ENCODE data around the gene HIBCH. TPM values are rescaled to one million over a fixed set of nuclear protein-coding genes. Genes with fewer than 3 reads are reported as not detected.

Gene HIBCH
- total and polyA plus RNA-seq, 9 of the 15 experiments (the other 6 are each of a cell fraction or from before 2014, with no cell fraction given): 17.0 to 65.4 (median 28.3) TPM

DNA sequence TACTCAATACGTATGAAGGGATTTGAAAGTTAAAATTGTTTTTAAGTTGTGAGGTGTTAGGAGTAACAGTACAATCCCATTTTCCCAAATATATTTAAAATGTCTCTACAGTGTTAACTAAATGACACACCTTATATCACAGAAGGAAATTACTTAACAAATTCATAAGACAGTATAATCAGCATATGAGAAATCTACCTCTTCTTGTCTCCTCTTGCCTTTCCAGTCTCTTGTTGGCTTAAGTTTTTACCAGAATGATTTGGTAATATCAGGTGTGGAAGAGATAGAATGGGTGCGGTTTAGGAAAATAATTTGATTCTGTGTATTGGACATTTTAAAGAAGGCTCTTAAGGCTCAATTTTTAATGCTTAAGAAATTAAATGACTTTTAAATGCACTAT lies 14.3 kb upstream of the HIBCH start:
- Histone ChIP-seq H4K20me1 (replicated peaks; ENCODE audit: control insufficient read depth, insufficient read depth, low read length) (no peaks in the 10 kb centered on the region), H3K36me3 (ENCODE audit: control insufficient read depth, insufficient read depth, low read length) (no peaks in the 10 kb centered on the region), H3K4me1 (replicated peaks in 1 of 2; ENCODE audit: control insufficient read depth in 2 of 2, insufficient read depth in 2 of 2, low read length in 2 of 2) (peaks cover 5 to 7% of the 10 kb centered on the region in 2 experiments; a peak in 4 of 5 replicates), H3K9ac (ENCODE audit: insufficient read depth in 1 of 2, low read depth in 2 of 2, low read length in 2 of 2) (peak overlapping the region in 1 of 2 experiments; percentile 72; a peak in 2 of 4 replicates), H3K9me3 (replicated peaks; ENCODE audit: control insufficient read depth, insufficient read depth, low read depth, low read length) (no peaks in the 10 kb centered on the region), H3K4me2 (ENCODE audit: insufficient read depth, low read length) (peak overlapping the region; percentile 76; the same call in 1 of the 2 replicates), H3K9me1 (ENCODE audit: control insufficient read depth, insufficient read depth, low read length) (no peaks in the 10 kb centered on the region), H3K27ac (ENCODE audit: extremely low read depth, low read depth, low read length) (peak overlapping the region; percentile 82; the same call in 2 of the 3 replicates), H3K79me2 (ENCODE audit: control insufficient read depth, insufficient read depth, low read length) (peaks cover 5% of the 10 kb centered on the region; the same call in 2 of the 3 replicates), H2AFZ (ENCODE audit: low read depth, low read length) (peak overlapping the region; percentile 87), H3K27me3 (ENCODE audit: control insufficient read depth in 2 of 2, insufficient read depth in 2 of 2, low read length in 2 of 2) (no peaks in the 10 kb centered on the region), H3K4me3 (0 out of 2 replicates have a peak overlapping the region, but pooled peaks have one; percentile 31)
- 14% methylated on average over 2 of the region's 2 CpGs for WGBS (ENCODE audit: insufficient coverage, low coverage, missing lambda C conversion rate)
- no peak for TF ChIP-seq PPARD (CRISPR knock-in tag; IDR thresholded peaks at IDR 0.05)
- TF ChIP-seq COPS2 (conservative IDR thresholded peaks at IDR 0.05): no peak
- TF ChIP-seq KLF16 (IDR thresholded peaks at IDR 0.05): no peak
- TF ChIP-seq ZNF431 (CRISPR knock-in tag; IDR thresholded peaks at IDR 0.05): no peak
- TF ChIP-seq, protein P1, sequence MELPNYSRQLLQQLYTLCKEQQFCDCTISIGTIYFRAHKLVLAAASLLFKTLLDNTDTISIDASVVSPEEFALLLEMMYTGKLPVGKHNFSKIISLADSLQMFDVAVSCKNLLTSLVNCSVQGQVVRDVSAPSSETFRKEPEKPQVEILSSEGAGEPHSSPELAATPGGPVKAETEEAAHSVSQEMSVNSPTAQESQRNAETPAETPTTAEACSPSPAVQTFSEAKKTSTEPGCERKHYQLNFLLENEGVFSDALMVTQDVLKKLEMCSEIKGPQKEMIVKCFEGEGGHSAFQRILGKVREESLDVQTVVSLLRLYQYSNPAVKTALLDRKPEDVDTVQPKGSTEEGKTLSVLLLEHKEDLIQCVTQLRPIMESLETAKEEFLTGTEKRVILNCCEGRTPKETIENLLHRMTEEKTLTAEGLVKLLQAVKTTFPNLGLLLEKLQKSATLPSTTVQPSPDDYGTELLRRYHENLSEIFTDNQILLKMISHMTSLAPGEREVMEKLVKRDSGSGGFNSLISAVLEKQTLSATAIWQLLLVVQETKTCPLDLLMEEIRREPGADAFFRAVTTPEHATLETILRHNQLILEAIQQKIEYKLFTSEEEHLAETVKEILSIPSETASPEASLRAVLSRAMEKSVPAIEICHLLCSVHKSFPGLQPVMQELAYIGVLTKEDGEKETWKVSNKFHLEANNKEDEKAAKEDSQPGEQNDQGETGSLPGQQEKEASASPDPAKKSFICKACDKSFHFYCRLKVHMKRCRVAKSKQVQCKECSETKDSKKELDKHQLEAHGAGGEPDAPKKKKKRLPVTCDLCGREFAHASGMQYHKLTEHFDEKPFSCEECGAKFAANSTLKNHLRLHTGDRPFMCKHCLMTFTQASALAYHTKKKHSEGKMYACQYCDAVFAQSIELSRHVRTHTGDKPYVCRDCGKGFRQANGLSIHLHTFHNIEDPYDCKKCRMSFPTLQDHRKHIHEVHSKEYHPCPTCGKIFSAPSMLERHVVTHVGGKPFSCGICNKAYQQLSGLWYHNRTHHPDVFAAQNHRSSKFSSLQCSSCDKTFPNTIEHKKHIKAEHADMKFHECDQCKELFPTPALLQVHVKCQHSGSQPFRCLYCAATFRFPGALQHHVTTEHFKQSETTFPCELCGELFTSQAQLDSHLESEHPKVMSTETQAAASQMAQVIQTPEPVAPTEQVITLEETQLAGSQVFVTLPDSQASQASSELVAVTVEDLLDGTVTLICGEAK (IDR thresholded peaks at IDR 0.05): no peak
- TF ChIP-seq, protein P1 (CRISPR knock-in tag; IDR thresholded peaks at IDR 0.05): no peak
- TF ChIP-seq XRCC4 (IDR thresholded peaks at IDR 0.05; ENCODE audit: extremely low read depth, insufficient read depth, insufficient read length): no peak
- in situ Hi-C loops (cut with MboI) (no loop called here), intact Hi-C loops (cut with micrococcal nuclease) (loop anchor here (2.0 to 10.0 kb wide), 3 partner anchors 19 to 471 kb away; no protein-coding TSS in a partner anchor)
- POLR2A ChIA-PET: no interaction called here
- BruUV-seq (replicated peaks): no TSS peak
- no peak for ATAC-seq
- FAIRE-seq: no peak
- DNase-seq (ENCODE audit: extremely low read depth in 1 of 4, low spot score in 3 of 4): no peak
- CTCF ChIA-PET (ENCODE audit: low intra/inter-chr PET ratio): no interaction called here

All from K562 (cell line).